Fibroblast of mammary gland (primary cell): ENCODE measurements around the gene ABCB6.

Experiments
- DNase-seq: peaks from one replicate; pipeline ENCODE4 v3.0.0-alpha.2; 2010; ENCODE audit warnings: low read depth
- H3K4me3 ChIP-seq: 2 replicates; pipeline ENCODE4 v1.5.1; 2011; ENCODE audit warnings: low read depth, mild to moderate bottlenecking, low read length, moderate library complexity; ENCODE audit not compliant: control insufficient read depth
- TF ChIP-seq, protein P1 (sequence below): conservative IDR thresholded peaks from 2 replicates; pipeline ENCODE4 v1.5.1; 2011; ENCODE audit warnings: low read depth, low read length, inconsistent platforms; ENCODE audit not compliant: control insufficient read depth, insufficient read depth

Gene ABCB6

DNA sequence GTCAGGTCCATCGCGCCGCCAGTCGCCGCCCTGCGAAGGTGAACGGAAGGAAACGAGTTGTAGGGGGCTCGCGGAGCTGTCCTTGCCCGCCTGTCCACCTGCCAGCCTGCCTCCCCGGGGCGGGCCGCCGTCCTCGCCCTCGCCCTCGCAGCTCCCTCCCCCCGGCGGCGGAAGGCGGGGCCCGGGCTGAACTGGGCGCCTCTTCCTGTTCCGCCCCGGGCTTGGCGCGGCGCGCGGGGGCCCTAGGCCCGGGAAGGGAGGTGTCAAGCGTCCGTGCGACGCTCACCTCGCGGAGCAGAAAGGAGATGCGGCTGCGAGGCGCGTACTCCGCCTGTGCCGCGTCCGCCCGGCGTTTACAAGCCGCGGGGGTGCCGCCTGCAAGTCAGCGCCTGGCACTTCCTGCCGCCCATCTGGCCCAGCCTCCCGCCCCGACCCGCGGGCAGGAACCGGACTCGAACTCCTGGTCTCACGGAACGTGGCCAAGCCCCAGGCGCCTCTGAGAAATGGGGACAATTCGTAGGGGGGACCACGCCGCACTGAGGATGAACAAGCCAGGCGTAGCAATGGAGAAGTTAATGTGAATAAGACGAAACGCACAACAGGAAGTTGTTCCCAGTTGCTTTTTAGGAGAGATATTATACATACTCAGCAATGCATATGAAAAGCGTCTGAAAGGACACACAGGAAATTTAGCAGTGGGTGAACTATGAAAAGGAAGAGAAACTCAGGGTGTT is 41.8 kb downstream of the ABCB6 start, which contains the start of gene CNPPD1:
CNPPD1 (minus strand) TSS at position 108 of the 734 bp plus-strand sequence; CDS start at position 11, 97 bp downstream.
- peak within 1 kb of the TSS; percentile 88 for H3K4me3 ChIP-seq
- DNase-seq: peak; percentile 63
- TF ChIP-seq, protein P1, sequence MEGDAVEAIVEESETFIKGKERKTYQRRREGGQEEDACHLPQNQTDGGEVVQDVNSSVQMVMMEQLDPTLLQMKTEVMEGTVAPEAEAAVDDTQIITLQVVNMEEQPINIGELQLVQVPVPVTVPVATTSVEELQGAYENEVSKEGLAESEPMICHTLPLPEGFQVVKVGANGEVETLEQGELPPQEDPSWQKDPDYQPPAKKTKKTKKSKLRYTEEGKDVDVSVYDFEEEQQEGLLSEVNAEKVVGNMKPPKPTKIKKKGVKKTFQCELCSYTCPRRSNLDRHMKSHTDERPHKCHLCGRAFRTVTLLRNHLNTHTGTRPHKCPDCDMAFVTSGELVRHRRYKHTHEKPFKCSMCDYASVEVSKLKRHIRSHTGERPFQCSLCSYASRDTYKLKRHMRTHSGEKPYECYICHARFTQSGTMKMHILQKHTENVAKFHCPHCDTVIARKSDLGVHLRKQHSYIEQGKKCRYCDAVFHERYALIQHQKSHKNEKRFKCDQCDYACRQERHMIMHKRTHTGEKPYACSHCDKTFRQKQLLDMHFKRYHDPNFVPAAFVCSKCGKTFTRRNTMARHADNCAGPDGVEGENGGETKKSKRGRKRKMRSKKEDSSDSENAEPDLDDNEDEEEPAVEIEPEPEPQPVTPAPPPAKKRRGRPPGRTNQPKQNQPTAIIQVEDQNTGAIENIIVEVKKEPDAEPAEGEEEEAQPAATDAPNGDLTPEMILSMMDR: no peak

DNA sequence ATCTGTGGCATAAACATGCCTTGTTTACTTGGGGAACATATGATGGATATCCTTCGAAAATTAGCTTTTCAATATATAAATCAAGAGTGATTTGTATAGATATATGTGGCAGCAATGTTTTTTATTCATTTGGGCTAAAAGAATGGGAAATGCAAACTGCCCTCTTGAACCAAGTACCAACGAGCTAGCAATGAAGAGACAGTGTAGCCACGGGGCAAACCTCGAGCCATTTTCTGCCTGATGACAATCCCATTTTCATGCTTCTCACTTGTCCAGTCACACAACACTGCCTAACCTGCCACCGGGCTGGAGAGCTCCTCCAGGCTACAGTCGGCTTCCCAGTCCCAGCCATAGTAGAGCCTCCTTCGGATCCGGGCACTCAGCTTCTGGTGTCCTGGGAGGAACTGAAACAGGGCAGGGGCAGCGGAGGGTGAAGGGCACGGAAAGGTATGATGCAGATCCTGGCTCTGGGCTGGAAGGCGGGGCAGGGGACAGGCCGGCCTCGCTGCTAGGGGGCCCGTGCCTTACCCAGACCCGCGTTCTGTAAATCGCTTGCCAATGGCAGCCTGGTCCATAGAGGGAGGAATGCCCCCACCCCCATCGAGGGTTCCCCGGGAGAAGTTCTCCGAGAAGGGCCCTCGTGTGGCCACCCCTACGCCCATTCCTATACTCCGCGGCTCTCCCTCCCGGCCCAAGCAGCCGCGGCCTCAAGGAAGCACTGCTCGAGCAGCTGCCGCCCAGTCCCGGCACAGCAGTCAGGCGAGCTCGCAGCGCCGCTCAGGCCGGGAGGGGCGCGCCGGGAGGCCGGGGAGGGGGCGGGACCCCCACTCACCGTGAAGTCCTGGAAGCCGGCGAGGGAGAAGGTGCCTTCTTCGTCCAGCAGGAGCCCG is 42.6 kb downstream of the ABCB6 start:
- peak; percentile 22 for DNase-seq
- TF ChIP-seq, protein P1: no peak
- peak overlapping the region; percentile 88 for H3K4me3 ChIP-seq

DNA sequence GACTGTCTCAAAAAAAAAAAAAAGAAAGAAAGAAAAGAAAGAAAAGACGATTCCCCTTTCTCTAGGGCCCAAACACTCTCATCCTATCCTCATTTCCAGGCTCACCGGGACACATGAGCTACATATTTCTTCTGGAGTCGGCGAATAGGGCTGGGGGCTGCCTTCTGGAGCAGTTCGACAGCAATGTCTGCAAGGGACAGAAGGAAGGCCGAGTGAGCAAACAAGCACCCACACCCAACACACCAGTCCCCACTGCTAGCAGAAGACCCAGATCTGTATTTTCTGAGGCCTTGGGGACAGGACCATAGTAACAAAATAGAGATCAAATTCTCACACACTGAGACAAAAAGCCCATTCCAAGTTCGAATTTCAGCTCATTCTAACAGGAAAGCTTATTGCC is 43.3 kb downstream of the ABCB6 start:
- no peak for DNase-seq
- TF ChIP-seq, protein P1: no peak
- peak overlapping the region; percentile 88 for H3K4me3 ChIP-seq

DNA sequence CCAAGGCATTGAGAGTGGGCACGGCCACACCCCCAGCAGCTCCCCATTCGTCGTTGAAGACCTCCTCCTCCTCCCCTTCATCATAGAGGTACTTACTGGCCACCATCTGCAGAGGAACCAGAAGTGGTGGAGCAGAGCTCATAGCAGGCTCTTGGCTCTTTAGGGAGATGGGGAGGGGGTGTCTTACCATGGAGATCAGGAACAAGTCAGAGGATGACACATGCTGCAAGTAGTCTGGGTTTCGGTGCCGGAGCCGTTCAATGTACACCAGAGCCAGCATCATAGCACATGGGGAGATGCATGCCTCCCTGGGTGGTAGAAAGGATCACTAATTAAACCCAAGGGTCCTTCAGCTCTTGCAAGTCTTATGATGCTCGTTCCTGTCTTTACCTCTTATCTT is 44.0 kb downstream of the ABCB6 start:
- no peak for DNase-seq
- H3K4me3 ChIP-seq: no peak overlapping the region
- TF ChIP-seq, protein P1: no peak

DNA sequence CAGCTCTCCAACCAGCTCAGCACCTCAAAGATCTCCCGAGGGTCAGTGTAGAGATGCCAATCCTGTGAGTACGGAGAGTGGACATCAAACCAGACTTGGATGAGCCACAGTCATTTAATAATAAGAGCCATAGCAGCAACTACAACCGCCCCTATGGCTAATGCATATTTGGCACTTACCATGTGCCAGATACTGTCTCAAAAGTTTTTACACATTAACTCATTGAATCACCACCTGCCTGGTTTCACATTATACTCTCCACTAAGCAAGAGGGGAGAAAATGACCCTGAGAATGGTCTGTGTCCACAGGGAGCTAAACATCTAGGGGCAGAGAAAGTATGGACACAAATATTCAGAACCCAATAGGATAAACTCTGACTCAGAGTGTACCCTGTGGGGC is 44.6 kb downstream of the ABCB6 start:
- DNase-seq: no peak
- TF ChIP-seq, protein P1: no peak

DNA sequence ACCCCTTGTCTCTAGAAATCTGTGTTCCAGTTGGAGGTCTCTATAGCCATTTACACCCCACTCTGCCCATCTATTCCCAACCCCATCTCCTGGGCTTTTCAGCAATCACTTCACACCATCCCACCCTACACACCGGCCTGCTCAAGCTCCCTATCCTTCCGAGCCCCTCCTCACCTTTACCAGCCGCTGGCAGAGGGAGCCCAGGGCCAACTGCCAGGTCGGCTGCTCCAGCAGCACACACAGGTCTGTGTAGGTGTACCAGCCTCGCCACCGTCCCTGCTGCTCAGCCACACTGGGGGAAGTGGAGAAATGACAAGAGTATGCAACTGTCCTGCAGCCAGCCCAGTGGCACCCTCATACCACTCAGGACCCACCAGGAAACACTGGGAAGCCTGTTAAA is 45.6 kb downstream of the ABCB6 start:
- H3K4me3 ChIP-seq: no peak overlapping the region
- TF ChIP-seq, protein P1: no peak
- DNase-seq: no peak

More for the DNA sequence above, 44.6 kb downstream of the ABCB6 start:
- H3K4me3 ChIP-seq: no peak overlapping the region
